GM18505 (cell line): Measurements from ENCODE around the gene HSPA1L.
"Not testable (repeated sequence)": the region's sequence is repeated elsewhere in the genome, so short reads cannot be mapped to it uniquely, and the experiment has no call there.

ENCODE experiments used
- ATAC-seq: cut with Tn5 transposase; IDR thresholded peaks from one replicate; pipeline ENCODE4 v1.9.1; 2021; ENCODE audit not compliant: unreplicated experiment
- POLR2A ChIP-seq: IDR thresholded peaks from 4 replicates; pipeline ENCODE4 v1.6.1; 2011; ENCODE audit warnings: borderline replicate concordance; ENCODE audit not compliant: insufficient read depth, insufficient read length; ENCODE audit errors: extremely low read depth

The HSPA1L gene

GRCh38 chr6:31847276-31847978, 32.3 kb upstream of the HSPA1L start:
- TF ChIP-seq POLR2A = no peak
- ATAC-seq = no peak

GRCh38 chr6:31844507-31844906, 29.4 kb upstream of the HSPA1L start:
- no peak for ATAC-seq
- TF ChIP-seq POLR2A = no peak

DNA sequence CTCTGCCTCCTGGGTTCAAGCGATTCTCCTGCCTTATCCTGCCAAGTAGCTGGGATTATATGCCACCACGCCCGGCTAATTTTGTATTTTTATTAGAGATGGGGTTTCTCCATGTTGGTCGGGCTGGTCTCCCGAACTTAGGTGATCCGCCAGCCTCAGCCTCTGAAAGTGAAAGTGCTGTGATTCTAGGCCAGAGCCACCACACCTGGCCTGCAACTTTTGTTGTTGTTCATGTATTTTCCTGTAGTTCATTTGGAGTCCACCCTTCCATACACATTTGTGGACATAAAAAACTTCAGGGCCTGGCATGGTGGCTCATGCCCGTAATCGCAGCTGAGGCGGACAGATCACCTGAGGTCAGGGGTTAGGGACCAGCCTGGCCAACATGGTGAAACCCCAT, 27.0 kb upstream of the HSPA1L start:
- no peak for ATAC-seq
- peak; percentile 15 for TF ChIP-seq POLR2A

GRCh38 chr6:31839779-31840126, 24.7 kb upstream of the HSPA1L start:
- not testable (repeated sequence) for ATAC-seq

GRCh38 chr6:31838968-31839367, 23.9 kb upstream of the HSPA1L start:
- no peak for ATAC-seq
- TF ChIP-seq POLR2A = no peak

DNA sequence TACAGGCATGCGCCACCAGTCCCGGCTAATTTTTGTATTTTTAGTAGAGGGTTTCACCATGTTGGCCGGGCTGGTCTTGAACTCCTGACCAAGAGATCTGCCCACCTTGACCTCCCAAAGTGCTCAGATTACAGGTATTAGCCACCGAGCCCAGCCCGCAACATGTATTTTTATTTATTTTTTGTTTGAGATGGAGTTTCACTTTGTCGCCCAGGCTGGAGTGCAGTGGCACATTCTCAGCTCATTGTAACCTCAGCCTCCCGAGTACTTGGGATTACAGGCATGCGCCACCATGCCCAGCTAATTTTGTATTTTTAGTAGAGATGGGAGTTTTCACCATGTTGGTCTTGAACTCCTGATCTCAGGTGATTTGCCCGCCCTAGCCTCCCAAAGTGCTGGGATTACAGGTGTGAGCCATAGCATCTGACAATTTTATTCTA, 23.1 kb upstream of the HSPA1L start:
- not testable (repeated sequence) for ATAC-seq

DNA sequence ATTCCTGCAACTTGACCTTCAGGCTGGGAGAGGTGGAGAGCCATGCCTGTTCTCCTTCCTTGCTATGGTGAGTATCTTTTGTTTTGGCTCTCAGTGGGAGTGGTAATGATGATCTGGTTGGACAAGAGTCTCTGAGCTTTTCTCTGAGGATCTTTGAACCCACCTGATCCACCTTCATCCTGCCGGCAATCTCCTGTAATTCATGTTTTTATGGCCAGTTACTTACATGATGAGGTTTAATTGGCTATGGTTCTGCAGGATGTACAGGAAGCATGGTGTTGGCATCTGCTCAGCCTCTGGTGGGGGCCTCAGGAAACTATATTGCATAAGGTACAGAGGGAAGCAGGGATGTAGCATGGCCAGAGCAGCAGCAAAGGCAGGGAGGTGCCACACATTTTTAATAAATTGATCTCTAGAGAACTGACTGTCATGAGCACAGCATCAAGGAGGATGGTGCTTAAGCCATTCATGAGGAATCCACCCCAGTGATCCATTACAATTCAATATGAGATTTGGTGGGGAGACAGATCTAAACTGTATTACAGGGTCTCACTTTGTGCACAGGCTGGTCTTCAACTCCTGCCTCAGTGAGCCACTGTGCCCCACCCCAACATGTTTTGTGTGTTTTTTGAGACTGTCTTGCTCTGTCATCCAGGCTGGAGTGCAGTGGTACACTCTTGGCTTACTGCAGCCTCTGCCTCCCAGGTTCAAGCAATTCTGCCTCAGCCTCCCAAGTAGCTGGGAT, 22.5 kb upstream of the HSPA1L start:
- ATAC-seq = no peak
- no peak for TF ChIP-seq POLR2A

- no peak for ATAC-seq
- TF ChIP-seq POLR2A = no peak
These were observed 21.6 kb upstream of the HSPA1L start for GRCh38 chr6:31836474-31837368.

GRCh38 chr6:31836047-31836473, 21.0 kb upstream of the HSPA1L start:
- no peak for ATAC-seq

DNA sequence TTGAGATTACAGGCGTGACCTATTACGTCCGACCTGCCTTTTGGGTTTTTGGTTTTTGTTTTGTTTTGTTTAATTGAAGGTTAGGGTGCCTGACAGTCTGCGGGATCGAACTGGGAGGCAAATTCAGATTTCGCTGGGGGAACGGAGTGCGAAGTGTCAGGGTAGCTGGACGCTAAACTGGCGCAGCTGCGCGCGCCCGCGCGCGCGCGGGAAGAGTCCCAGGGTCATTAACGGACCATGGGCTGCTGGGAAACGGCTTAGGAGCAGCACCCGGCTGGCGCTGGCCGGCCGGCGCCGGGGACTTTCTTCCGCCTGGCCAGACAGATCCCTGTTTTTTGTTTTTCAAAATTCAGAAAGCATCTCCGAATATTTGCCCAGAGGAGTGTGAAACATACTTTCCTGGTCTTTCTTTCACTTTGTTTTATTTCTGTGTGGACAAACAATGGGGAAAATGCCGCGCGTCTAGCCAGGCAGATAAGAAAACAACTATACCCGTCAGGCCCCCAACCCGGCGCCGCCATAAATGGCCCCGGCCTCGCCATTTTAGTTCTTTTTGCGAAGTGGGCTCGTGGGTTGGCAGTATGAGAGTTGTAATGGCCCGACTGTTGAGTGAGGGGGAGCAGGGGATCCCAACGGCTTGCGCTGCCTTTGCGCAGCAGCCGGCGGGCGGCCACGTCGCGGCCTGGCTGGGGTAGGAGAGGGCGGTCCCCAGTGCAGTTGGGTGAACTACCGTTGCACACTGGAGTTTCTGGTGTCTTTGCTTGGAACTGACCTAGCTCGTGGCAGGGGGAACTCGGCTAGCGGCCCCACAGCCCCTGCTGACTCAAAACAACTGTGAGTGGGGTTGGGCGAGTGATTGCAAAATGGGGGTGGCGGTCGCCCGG, 19.5 kb upstream of the HSPA1L start:
- peak; percentile 99 for TF ChIP-seq POLR2A
- ATAC-seq = no peak

More at GRCh38 chr6:31836047-31836473, 21.0 kb upstream of the HSPA1L start:
- TF ChIP-seq POLR2A = no peak

DNA sequence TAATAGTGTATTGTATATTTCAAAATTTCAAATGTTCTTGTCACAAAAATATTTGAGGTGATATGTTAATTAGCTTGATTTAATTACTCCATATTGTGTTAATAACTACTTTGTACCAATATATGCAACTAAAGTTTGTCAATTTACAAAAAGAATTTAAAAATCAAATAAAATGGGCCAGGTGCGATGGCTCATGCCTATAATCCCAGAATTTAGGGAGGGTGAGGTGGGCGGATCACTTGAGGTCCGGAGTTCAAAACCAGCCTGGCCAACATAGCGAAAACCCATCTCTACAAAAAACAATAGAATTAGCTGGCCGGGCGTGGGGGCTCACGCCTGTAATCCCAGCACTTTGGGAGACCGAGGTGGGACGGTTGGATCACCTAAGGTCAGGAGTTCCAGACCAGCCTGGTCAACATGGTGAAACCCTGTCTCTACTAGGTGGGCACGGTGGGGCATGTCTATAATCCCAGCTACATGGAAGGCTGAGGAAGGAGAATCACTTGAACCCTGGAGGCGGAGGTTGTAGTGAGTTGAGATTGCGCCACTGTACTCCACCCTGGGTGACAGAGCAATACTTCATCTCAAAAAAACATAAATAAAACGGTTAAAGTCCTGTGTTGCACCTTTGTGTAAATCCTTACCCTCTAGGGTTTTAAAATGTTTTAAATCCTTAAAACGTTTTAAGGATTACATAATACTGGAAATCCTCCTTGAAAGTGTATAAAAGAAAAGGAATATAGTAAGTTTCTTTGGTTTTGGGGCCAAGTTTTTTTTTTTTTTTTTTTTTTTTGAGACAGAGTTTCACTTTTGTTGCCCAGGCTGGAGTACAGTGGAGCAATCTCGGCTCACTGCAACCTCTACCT, 16.5 kb upstream of the HSPA1L start:
- no peak for TF ChIP-seq POLR2A
- ATAC-seq = no peak

- no peak for TF ChIP-seq POLR2A
- ATAC-seq = no peak
These were observed 15.8 kb upstream of the HSPA1L start for GRCh38 chr6:31830886-31831335.
